Astrocyte of the spinal cord (primary cell): ENCODE data around the gene NSD2.

Experiments
- DNase-seq: peaks from one replicate; pipeline ENCODE4 v3.0.0; 2011; ENCODE audit warnings: low read depth, low spot score
- H3K4me3 ChIP-seq: 2 replicates; pipeline ENCODE4 v1.5.1; 2011; ENCODE audit warnings: low read depth, mild to moderate bottlenecking, low read length, moderate library complexity
- in situ Hi-C: cut with HindIII; loops from 2 replicates; pipeline ENCODE4 v1.10.0; 2017; ENCODE audit warnings: low sequenced_read_pairs
- TF ChIP-seq, protein P1 (sequence below): IDR thresholded peaks from 2 replicates; pipeline ENCODE4 v1.5.1; 2012; ENCODE audit warnings: low read depth, mild to moderate bottlenecking, low read length, inconsistent platforms

The NSD2 gene

DNA sequence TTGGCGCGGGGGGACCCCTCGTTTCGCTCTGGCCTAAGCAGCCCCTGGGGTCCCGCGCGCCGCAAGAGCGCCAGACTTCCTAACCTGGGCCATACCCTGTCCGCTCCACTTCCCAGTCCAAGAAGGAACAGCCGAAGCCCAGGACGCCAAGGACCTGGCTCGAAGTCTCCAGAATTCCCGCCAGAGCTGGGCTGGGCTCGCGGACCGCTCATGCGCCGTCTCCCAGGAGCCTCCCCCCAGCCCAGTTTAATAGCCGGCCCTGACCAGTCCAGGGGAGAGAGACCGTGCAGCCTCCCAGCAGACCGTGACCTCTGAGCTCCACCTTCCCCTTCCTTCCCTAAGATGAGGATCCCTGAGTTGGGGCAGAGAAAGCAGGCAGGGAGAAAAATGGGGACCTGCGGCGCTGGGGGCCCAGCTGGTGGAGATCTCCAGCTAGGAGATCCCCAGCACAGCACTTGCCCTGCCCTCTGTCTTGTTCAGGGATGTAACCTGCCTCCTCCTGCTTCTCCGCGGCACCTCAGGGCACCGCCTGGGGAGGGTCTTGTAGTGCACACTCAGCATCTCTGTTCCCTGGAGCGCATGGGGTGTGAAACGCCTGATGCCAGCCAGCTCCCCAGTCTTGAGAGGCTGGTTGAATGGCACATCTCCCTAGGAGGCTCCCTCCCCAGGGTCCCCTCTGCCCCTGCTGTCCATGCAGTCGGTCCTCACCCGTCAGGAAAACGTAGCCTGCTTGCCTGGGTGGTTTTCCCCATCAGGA, 14.1 kb upstream of the NSD2 start:
- TF ChIP-seq, protein P1, sequence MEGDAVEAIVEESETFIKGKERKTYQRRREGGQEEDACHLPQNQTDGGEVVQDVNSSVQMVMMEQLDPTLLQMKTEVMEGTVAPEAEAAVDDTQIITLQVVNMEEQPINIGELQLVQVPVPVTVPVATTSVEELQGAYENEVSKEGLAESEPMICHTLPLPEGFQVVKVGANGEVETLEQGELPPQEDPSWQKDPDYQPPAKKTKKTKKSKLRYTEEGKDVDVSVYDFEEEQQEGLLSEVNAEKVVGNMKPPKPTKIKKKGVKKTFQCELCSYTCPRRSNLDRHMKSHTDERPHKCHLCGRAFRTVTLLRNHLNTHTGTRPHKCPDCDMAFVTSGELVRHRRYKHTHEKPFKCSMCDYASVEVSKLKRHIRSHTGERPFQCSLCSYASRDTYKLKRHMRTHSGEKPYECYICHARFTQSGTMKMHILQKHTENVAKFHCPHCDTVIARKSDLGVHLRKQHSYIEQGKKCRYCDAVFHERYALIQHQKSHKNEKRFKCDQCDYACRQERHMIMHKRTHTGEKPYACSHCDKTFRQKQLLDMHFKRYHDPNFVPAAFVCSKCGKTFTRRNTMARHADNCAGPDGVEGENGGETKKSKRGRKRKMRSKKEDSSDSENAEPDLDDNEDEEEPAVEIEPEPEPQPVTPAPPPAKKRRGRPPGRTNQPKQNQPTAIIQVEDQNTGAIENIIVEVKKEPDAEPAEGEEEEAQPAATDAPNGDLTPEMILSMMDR = no peak
- peak overlapping the region; percentile 83 for H3K4me3 ChIP-seq
- DNase-seq = no peak
- in situ Hi-C loops = no loop called here

DNA sequence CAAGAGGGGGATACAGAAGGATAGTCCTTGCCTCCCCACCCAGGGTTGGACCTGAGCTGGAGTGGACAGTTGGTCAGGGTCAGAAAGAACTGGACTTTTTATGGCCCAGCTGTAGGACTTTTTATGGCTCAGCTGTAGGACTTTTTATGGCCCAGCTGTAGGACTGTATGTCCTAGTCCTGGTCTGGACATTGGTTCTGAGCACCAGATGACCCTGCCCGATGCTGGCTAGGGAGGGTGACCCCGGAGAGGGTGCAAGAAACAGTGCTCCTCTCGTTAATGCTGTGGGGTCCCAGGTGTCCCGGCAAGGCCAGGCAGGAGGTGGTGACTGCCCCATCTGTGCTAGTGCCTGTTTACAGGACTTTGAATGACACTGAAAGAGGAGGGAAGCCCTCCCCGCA, 13.3 kb upstream of the NSD2 start:
- TF ChIP-seq, protein P1 = no peak
- in situ Hi-C loops = no loop called here
- no peak overlapping the region for H3K4me3 ChIP-seq
- no peak for DNase-seq

DNA sequence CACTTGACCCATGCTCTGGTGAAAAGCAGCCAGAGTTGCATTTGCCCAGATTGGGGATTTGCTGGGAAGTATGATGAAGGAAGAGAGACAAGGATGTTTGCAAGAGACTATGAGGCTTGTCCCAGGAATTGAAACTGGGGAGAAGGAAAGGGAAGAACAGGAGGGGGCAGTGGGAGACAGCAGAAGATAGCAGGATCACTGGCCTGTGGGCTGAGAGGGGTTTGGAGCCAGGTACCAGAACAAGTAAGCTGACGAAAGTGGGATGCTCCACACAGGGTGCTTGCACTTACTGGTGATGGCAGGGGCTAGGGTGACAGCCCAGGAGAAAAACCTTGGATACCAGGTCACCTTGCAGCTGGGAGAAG, 11.8 kb upstream of the NSD2 start:
- in situ Hi-C loops = no loop called here
- no peak for DNase-seq
- TF ChIP-seq, protein P1 = no peak
- H3K4me3 ChIP-seq = no peak overlapping the region

DNA sequence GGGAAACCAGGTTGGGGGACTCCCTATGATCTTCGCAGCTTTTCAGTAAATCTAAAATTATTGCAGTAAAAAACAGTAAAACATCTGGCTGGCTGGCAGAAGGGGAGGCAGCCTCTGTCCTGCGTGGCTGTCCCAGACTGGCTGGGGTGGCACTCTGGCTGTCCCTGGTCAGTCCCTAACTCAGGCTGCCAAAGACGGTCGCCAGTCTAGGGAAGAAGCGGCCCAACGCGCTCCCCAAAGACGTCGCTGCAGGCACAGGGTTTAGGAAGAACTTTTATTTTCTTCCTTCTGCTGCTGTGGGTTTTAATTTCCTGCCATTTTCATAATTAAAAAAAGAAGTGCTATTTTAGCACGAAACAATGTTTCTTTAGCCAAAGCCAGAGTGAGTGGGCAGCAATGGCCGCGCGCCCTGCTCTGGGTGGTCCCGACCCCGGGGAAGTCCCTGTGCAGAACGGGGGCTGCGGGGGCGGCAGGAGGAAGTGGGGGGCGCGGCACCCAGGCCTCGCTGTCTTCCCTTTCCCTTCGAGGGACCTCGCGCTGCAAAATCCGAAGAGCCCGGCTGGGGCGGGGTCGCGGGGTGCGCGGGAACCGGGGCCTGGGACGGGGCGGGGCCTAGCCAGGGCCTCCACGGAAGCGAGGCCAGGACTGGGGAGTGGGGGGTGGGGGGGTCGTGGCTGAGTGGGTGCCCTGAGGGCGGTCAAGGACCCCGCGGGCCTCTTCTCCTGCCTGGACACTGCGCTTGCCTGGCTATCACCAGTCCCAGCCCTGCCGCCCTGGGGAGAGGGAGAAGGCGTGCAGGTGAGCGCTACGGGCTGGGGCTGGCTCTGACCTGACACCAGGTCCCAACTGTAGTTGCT, 8.9 kb upstream of the NSD2 start:
- TF ChIP-seq, protein P1 = no peak
- H3K4me3 ChIP-seq = no peak overlapping the region
- in situ Hi-C loops = no loop called here
- no peak for DNase-seq

DNA sequence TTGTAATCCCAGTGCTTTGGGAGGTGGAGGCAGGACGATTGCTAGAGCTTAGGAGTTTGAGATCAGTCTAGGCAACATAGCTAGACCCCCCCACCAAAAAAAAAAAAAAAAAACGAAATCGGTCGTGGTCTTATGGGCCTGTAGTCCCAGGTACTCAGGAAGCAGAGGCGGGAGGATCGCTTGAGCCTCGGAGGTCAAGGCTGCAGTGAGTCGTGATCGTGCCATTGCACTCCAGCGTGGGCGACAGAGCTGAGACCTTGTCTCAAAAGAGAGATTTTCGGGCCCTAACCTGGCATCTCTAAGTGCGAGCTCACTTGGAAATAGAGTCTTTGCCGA, 8.3 kb upstream of the NSD2 start:
- DNase-seq = no peak
- TF ChIP-seq, protein P1 = no peak
- in situ Hi-C loops = no loop called here
- H3K4me3 ChIP-seq = no peak overlapping the region

DNA sequence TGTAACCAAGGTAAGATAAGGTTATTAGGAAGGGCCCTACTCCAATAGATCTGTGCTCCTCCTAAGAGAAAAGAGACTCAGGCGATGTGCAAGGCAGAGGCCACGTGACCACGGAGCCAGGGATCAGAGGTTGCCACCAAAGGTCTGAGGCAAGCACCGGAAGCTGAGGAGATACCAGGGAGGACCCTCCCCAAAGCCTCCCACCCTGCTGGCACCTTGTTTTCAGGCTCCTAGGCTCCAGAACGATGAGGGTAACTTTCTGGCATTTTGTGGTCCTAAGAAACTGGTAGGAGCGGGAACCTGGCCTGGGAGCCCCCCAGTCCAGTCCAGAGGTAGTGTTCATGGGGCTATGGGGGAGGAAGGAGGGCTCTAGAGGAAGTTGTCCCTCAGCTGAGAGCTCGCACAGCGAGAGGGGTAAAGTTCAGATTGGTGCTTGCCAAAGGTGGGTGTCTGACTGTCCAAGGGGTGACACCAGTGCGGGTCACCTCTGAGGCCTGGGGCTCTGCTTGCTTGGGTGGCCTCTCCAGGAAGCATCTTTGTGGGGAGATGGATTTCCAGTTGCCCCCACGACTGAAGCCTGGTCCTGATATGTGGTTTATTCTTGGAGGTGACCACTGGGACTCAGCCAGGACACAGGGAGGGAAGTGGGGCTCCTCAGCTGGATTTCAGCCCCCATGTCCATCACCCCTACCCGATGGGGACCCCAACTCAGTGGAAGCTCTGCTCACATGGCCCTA, 7.7 kb upstream of the NSD2 start:
- DNase-seq = no peak
- in situ Hi-C loops = no loop called here
- TF ChIP-seq, protein P1 = no peak

More for the DNA sequence above, 7.7 kb upstream of the NSD2 start:
- H3K4me3 ChIP-seq = no peak overlapping the region
